Measurements from ENCODE around the gene PAPOLB. TPM values are rescaled to one million over a fixed set of nuclear protein-coding genes. Genes with fewer than 3 reads are reported as not detected.

The PAPOLB gene
- total RNA-seq, 4 donors from 2014 or later: 0.17 to 0.46 (median 0.37) TPM

- no peaks in the 10 kb centered on the region for H3K27me3 ChIP-seq
- DNase-seq (ENCODE audit: extremely low spot score): no peak
- no peak overlapping the region for H3K4me3 ChIP-seq
- TF ChIP-seq POLR2AphosphoS5 (IDR thresholded peaks at IDR 0.05): no peak
- TF ChIP-seq CTCF (IDR thresholded peaks at IDR 0.05): no peak
- no peak for TF ChIP-seq POLR2A (IDR thresholded peaks at IDR 0.05; ENCODE audit: low read depth)
- TF ChIP-seq EP300 (IDR thresholded peaks at IDR 0.05): no peak
- 46% methylated on average over 18 of the region's 18 CpGs for WGBS
- H3K4me1 ChIP-seq: peaks cover 0 to 6% (median 3%) of the 10 kb centered on the region in 4 donors
- H3K9me3 ChIP-seq: no peaks in the 10 kb centered on the region
- intact Hi-C loops (cut with DNase I): loop anchor here (5.0 kb wide), 1 partner anchor 37 kb away; the partner anchor contains the start of gene RADIL
- no peak overlapping the region for H3K27ac ChIP-seq (replicated peaks in 1 of 4)
- no peaks in the 10 kb centered on the region for H3K36me3 ChIP-seq
Observed at GRCh38 chr7:4845740-4846142, 16.1 kb downstream of the PAPOLB start.

GRCh38 chr7:4842319-4843064 is 19.3 kb downstream of the PAPOLB start:
- 58% methylated on average over 19 of the region's 22 CpGs for WGBS
- DNase-seq (ENCODE audit: extremely low spot score): no peak
- TF ChIP-seq POLR2AphosphoS5 (IDR thresholded peaks at IDR 0.05) (no peak), POLR2A (IDR thresholded peaks at IDR 0.05; ENCODE audit: low read depth) (no peak), CTCF (IDR thresholded peaks at IDR 0.05) (no peak), EP300 (IDR thresholded peaks at IDR 0.05) (no peak)
- Histone ChIP-seq H3K4me1 (peaks cover 6 to 15% (median 9%) of the 10 kb centered on the region in 4 donors), H3K9me3 (no peaks in the 10 kb centered on the region), H3K27ac (replicated peaks in 1 of 4) (peak overlapping the region in 2 of 4 donors; percentile 38 to 46), H3K4me3 (no peak overlapping the region), H3K36me3 (no peaks in the 10 kb centered on the region), H3K27me3 (no peaks in the 10 kb centered on the region)
- intact Hi-C loops (cut with DNase I): no loop called here

- WGBS: 90% methylated on average over 13 of the region's 13 CpGs
- peaks cover 6 to 16% (median 11%) of the 10 kb centered on the region in 4 donors for H3K4me1 ChIP-seq
- H3K36me3 ChIP-seq: no peaks in the 10 kb centered on the region
- H3K9me3 ChIP-seq: no peaks in the 10 kb centered on the region
- H3K27ac ChIP-seq (replicated peaks in 1 of 4): peak overlapping the region in 1 of 4 donors; percentile 38
- intact Hi-C loops (cut with DNase I): no loop called here
- H3K27me3 ChIP-seq: no peaks in the 10 kb centered on the region
- TF ChIP-seq POLR2AphosphoS5 (IDR thresholded peaks at IDR 0.05): no peak
- TF ChIP-seq CTCF (IDR thresholded peaks at IDR 0.05): no peak
- TF ChIP-seq POLR2A (IDR thresholded peaks at IDR 0.05; ENCODE audit: low read depth): no peak
- TF ChIP-seq EP300 (IDR thresholded peaks at IDR 0.05): no peak
- DNase-seq (ENCODE audit: extremely low spot score): no peak
- H3K4me3 ChIP-seq: no peak overlapping the region
Observed at GRCh38 chr7:4841836-4842235, 20.0 kb downstream of the PAPOLB start.

GRCh38 chr7:4841007-4841784 is 20.6 kb downstream of the PAPOLB start:
- DNase-seq (ENCODE audit: extremely low spot score): no peak
- no peak for TF ChIP-seq CTCF (IDR thresholded peaks at IDR 0.05)
- TF ChIP-seq POLR2A (IDR thresholded peaks at IDR 0.05; ENCODE audit: low read depth): no peak
- TF ChIP-seq POLR2AphosphoS5 (IDR thresholded peaks at IDR 0.05): no peak
- TF ChIP-seq EP300 (IDR thresholded peaks at IDR 0.05): no peak
- Histone ChIP-seq H3K27ac (replicated peaks in 1 of 4) (no peak overlapping the region), H3K4me1 (peaks cover 6 to 17% (median 11%) of the 10 kb centered on the region in 4 donors), H3K9me3 (no peaks in the 10 kb centered on the region), H3K4me3 (no peak overlapping the region), H3K36me3 (peaks cover 0 to under 1% (median 0%) of the 10 kb centered on the region in 4 donors), H3K27me3 (no peaks in the 10 kb centered on the region)
- WGBS: 98% methylated on average over 11 of the region's 17 CpGs
- intact Hi-C loops (cut with DNase I): no loop called here
